Loucy (cell line): ENCODE measurements around the gene CHMP1A.

ENCODE experiments used
- EZH2phosphoT487 ChIP-seq: fragments of 200-600 bp; IDR thresholded peaks from 2 replicates; pipeline ENCODE4 v1.6.1; 2018; ENCODE audit warnings: antibody characterized with exemption, mild to moderate bottlenecking, moderate library complexity, borderline replicate concordance
- TF ChIP-seq, protein P1 (sequence below): fragments of 200-600 bp; sonication (generic); conservative IDR thresholded peaks from 2 replicates; pipeline ENCODE4 v1.5.1; 2014; ENCODE audit warnings: mild to moderate bottlenecking, antibody characterized with exemption, low read length

DNA sequence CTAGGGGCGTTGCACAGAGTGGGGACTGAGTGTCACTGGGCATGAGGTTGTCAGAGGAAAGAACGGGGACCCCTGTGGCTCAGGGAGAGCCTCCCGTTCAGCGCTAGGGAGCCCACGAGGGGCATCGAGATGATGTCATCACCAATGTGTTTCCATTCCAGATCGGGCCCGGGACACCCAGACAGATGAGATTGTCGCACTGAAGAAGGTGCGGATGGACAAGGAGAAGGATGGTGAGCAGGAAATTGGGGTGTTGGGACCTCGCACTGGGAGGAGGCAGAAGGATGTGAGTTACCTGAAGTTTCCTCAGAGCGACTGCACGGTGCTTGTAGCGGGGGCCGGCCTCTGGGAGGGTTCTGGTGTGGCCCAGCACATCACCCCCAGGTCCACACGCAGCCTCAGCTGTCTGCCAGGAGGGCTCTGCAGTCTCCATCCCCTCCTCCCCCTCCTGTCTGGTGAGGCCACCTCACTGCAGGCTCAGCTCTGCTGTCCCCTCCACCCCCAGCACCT is 32.9 kb upstream of the CHMP1A start:
- TF ChIP-seq, protein P1, sequence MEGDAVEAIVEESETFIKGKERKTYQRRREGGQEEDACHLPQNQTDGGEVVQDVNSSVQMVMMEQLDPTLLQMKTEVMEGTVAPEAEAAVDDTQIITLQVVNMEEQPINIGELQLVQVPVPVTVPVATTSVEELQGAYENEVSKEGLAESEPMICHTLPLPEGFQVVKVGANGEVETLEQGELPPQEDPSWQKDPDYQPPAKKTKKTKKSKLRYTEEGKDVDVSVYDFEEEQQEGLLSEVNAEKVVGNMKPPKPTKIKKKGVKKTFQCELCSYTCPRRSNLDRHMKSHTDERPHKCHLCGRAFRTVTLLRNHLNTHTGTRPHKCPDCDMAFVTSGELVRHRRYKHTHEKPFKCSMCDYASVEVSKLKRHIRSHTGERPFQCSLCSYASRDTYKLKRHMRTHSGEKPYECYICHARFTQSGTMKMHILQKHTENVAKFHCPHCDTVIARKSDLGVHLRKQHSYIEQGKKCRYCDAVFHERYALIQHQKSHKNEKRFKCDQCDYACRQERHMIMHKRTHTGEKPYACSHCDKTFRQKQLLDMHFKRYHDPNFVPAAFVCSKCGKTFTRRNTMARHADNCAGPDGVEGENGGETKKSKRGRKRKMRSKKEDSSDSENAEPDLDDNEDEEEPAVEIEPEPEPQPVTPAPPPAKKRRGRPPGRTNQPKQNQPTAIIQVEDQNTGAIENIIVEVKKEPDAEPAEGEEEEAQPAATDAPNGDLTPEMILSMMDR = no peak
- TF ChIP-seq EZH2phosphoT487 = no peak
